Body of pancreas (tissue), 4 donors: ENCODE data around the gene PPP2R5A. TPM values are rescaled to one million over a fixed set of nuclear protein-coding genes. Genes with fewer than 3 reads are reported as not detected.

ENCODE experiments used
- ATAC-seq: fragments of 150-250 bp; one replicate; pipeline ENCODE4 v1.9.1; 2016
- DNase-seq, 4 donors: peaks; one replicate each; pipeline ENCODE4 v3.0.0-alpha.2; 2019
- H3K27ac ChIP-seq, 4 donors: fragments of 200-600 bp; sonication (generic); 1 replicate in 3 of 4; 2 replicates in 1 of 4; pipeline versions ENCODE4 v1.5.1 to v1.6.1; 2016 to 2019; ENCODE audit warnings: mild to moderate bottlenecking in 1 of 4, mixed read lengths in 1 of 4, moderate library complexity in 1 of 4
- H3K27me3 ChIP-seq, 2 donors: fragments of 200-600 bp; sonication (generic); one replicate each; pipeline ENCODE4 v1.6.0; 2016; ENCODE audit warnings: mild to moderate bottlenecking in 1 of 2
- H3K36me3 ChIP-seq, 2 donors: fragments of 200-600 bp; sonication (generic); replicated peaks in 1 of 2; 2 replicates each; pipeline ENCODE4 v1.5.1; 2016; ENCODE audit warnings: low read depth in 2 of 2; ENCODE audit not compliant: insufficient read depth in 1 of 2
- H3K4me1 ChIP-seq: fragments of 200-600 bp; sonication (generic); one replicate; pipeline ENCODE4 v1.6.0; 2016
- H3K4me3 ChIP-seq, 2 donors: fragments of 200-600 bp; sonication (generic); 1 replicate in 1 of 2; 2 replicates in 1 of 2; pipeline ENCODE4 v1.5.1; 2016 to 2019
- H3K9me3 ChIP-seq, 3 donors: fragments of 200-600 bp; sonication (generic); 1 replicate in 2 of 3; 2 replicates in 1 of 3; pipeline ENCODE4 v1.5.1; 2016
- CTCF ChIP-seq, 7 experiments: fragments of 450-650 bp in 4 of 7; fragments of 200-600 bp in 3 of 7; sonication (generic) in 3 of 7; IDR thresholded peaks; one replicate each; pipeline ENCODE4 v1.5.1; 2016 to 2019; ENCODE audit warnings: antibody characterized with exemption in 7 of 7
- POLR2A ChIP-seq, 3 donors: fragments of 450-650 bp; IDR thresholded peaks; one replicate each; pipeline ENCODE4 v1.6.1; 2016; ENCODE audit warnings: antibody characterized with exemption in 3 of 3, mild to moderate bottlenecking in 2 of 3
- WGBS, 2 donors: methylation state at CpG; one replicate each; pipeline ENCODE4 v1.1.5; 2017; 5-methylcytosine and 5-hydroxymethylcytosine counted together
- intact Hi-C: fragments of 100-400 bp; cut with DNase I; formaldehyde crosslinking; loops from one replicate; pipeline ENCODE4 v1.15.1; 2023
- small RNA-seq: library from RNA; depleted of rRNA; stranded (forward); fragments of <200 nt; gene quantifications from one replicate; pipeline ENCODE3, GENCODE V24; 2016
- total RNA-seq, 2 donors: library from RNA; depleted of rRNA; stranded (reverse); fragments of >200 nt; gene quantifications; one replicate each; pipeline ENCODE4 v1.1.0, GENCODE V29; 2016

The PPP2R5A gene
- total RNA-seq, 2 donors from 2014 or later = 30.3 to 32.7 TPM

DNA sequence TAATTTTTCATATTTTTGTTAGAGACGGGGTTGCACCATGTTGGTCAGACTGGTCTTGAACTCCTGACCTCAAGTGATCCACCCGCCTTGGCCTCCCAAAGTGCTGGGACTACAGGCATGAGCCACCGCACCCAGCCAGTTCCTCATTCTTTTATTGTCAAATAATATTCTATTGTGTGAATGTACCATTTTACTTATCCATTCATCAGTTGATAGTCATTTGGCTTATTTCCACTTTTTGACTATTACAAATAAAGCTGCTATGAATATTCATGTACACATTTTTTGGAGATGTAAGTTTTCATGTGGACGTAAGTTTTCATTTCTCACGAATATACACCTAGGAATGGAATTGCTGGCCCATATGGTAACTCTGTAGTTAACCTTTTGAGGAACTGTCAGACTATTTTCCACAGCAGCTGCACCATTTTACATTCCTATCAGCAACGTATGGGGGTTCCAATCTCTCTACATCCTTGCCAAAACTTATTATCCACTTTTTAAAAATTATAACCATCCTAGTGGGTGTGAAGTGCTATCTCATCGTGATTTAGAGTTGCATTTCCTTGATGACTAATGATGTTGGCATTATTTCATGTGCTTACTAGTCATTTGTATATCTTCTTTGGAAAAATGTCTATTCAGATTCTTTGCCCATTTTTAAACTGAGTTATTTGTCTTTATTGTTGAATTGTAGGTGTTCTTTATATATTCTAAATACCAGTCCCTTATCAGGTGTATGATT lies 116.8 kb downstream of the PPP2R5A start:
- Histone ChIP-seq H3K4me1 (no peaks in the 10 kb centered on the region), H3K36me3 (no peaks in the 10 kb centered on the region), H3K4me3 (no peak overlapping the region), H3K27ac (no peak overlapping the region), H3K9me3 (no peaks in the 10 kb centered on the region), H3K27me3 (no peaks in the 10 kb centered on the region)
- 79 to 82% methylated on average over 7 of the region's 7 CpGs for WGBS, 2 donors
- ATAC-seq = no peak
- intact Hi-C loops = no loop called here
- DNase-seq = no peak
- TF ChIP-seq POLR2A (IDR thresholded peaks at IDR 0.05) = no peak
- TF ChIP-seq CTCF (IDR thresholded peaks at IDR 0.05) = no peak

DNA sequence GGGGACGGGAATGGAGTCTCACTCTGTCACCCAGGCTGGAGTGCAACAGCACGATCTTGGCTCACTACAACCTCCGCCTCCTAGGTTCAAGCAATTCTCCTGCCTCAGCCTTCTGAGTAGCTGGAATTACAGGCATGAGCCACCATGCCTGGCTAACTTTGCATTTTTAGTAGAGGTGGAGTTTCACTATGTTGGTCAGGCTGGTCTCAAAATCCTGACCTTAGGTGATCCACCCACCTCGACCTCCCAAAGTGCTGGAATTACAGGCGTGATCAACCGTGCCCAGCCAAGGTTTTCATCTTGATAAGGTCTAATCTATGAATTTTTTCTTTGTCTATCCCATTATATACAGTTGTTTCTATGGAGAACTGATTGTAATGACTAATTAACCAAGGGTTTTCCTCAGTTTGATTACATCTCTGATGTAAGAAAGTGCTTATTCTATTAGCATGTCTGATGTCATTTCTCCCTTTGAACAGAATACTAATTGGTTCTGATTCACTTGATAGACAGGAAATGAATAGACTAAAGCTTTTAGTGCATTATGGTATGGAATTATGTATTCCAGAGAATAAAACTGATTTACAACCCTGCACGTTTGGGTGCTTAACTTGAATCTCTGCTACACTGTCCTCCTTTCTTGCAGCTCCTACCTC lies 117.6 kb downstream of the PPP2R5A start:
- no peaks in the 10 kb centered on the region for H3K4me1 ChIP-seq
- no peak overlapping the region for H3K4me3 ChIP-seq
- intact Hi-C loops = no loop called here
- no peak overlapping the region for H3K27ac ChIP-seq
- DNase-seq (no peak), ATAC-seq (no peak)
- WGBS, 2 donors = 91 to 93% methylated on average over 7 of the region's 7 CpGs
- no peaks in the 10 kb centered on the region for H3K9me3 ChIP-seq
- TF ChIP-seq CTCF (IDR thresholded peaks at IDR 0.05) (no peak), POLR2A (IDR thresholded peaks at IDR 0.05) (no peak)
- H3K36me3 ChIP-seq = no peaks in the 10 kb centered on the region
- no peaks in the 10 kb centered on the region for H3K27me3 ChIP-seq

DNA sequence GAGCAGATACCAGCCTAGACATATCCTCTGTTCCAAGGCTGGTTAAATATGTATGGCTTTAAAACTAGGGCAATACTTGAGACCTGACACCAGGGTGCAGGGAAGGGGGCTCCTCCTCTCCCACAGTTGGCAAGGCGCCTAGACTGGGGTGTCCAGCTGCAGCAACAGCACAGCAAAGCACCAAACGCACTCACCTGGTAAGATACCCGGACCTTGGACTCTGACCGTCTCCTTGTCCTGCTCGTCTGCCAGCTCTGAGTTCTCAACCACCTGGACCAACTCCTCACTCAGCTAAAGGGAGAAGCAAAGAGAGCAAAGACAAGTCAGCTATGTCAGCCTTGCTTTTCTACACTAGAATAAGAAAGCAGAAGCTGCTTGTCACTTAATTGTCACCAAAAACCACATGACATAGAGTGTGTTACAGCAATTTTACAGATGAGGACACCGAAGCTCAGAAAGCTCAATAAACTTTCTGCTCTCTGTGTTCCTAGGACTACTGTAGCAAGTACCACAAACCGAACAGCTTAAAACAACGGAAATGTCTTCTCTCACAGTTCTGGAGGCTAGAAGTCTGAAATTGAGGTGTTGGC lies 125.1 kb downstream of the PPP2R5A start:
- TF ChIP-seq POLR2A (IDR thresholded peaks at IDR 0.05) (no peak), CTCF (IDR thresholded peaks at IDR 0.05) (no peak)
- DNase-seq (no peak), ATAC-seq (no peak)
- H3K9me3 ChIP-seq = no peaks in the 10 kb centered on the region
- no peak overlapping the region for H3K27ac ChIP-seq
- intact Hi-C loops = no loop called here
- peaks cover 0 to 3% of the 10 kb centered on the region in 2 donors for H3K36me3 ChIP-seq
- no peak overlapping the region for H3K4me3 ChIP-seq
- WGBS, 2 donors = 60 to 70% methylated on average over 7 to 8 of the region's 8 CpGs
- no peaks in the 10 kb centered on the region for H3K27me3 ChIP-seq
- H3K4me1 ChIP-seq = peaks cover 12% of the 10 kb centered on the region

Small RNA genes lying within 50 kb of the gene (small RNA-seq; reads per million reads assigned to genes)
- not detected for gene SNORA16B

Other genes starting within 250 kb of the PPP2R5A start
- 1 to 10 TPM; 6.6 to 8.6 TPM for gene INTS7, start 249.9 kb upstream of the PPP2R5A start, total RNA-seq
- under 1 TPM in 1 of 2 donors, not detected in 1; under 0.01 TPM for gene DTL, start 249.7 kb upstream of the PPP2R5A start, total RNA-seq
- gene PACC1, start 129.5 kb downstream of the PPP2R5A start, total RNA-seq = 1 to 10 TPM in 1 of 2 donors, not detected in 1; 4.2 TPM
- gene NENF, start 147.5 kb downstream of the PPP2R5A start, total RNA-seq = 10 to 100 TPM; 85.4 to 89.7 TPM